Mucosa of stomach (tissue), 1 donor: Measurements from ENCODE around the gene ARPC2.
A peak's percentile ranks its signal among the peaks of the same experiment; 100 is the strongest.
"Not testable (repeated sequence)": the region's sequence is repeated elsewhere in the genome, so short reads cannot be mapped to it uniquely, and the experiment has no call there.

Experiments
- H3K27me3 ChIP-seq: one replicate; pipeline ENCODE4 v1.7.0; 2013; ENCODE audit warnings: mild to moderate bottlenecking, low read length; ENCODE audit not compliant: control insufficient read depth, insufficient read depth
- H3K36me3 ChIP-seq: one replicate; pipeline ENCODE4 v1.7.0; 2013; ENCODE audit warnings: low read length; ENCODE audit not compliant: control insufficient read depth, insufficient read depth
- H3K4me1 ChIP-seq: one replicate; pipeline ENCODE4 v1.7.0; 2013; ENCODE audit warnings: mild to moderate bottlenecking, low read length; ENCODE audit not compliant: control insufficient read depth, insufficient read depth
- H3K4me3 ChIP-seq: one replicate; pipeline ENCODE4 v1.7.0; 2013; ENCODE audit warnings: low read length
- H3K9ac ChIP-seq: one replicate; pipeline ENCODE4 v1.7.0; 2013; ENCODE audit warnings: mild to moderate bottlenecking, low read length, moderate library complexity
- H3K9me3 ChIP-seq: one replicate; pipeline ENCODE4 v1.7.0; 2013; ENCODE audit warnings: mild to moderate bottlenecking, low read length, moderate library complexity; ENCODE audit not compliant: control insufficient read depth
- donor health status: Pancreatic carcinoma.

Gene ARPC2

GRCh38 chr2:218216674-218217359 is at the start of gene ARPC2:
TSS of gene ARPC2 (plus strand) at chr2:218217189. CDS start at chr2:218217471, 282 bp downstream.
- H3K27me3 ChIP-seq, result no peaks in the 10 kb centered on the region
- H3K9me3 ChIP-seq, result no peaks in the 10 kb centered on the region
- H3K9ac ChIP-seq, result peak within 1 kb of the TSS; percentile 97
- H3K4me3 ChIP-seq, result peak within 1 kb of the TSS; percentile 93
- peaks cover 35% of the 10 kb centered on the region for H3K4me1 ChIP-seq
- H3K36me3 ChIP-seq, result no peaks in the 10 kb centered on the region

GRCh38 chr2:218168016-218168415 is 49.0 kb upstream of the ARPC2 start:
- no peak overlapping the region for H3K4me3 ChIP-seq
- H3K36me3 ChIP-seq, result no peaks in the 10 kb centered on the region
- peaks cover 8% of the 10 kb centered on the region for H3K27me3 ChIP-seq
- no peaks in the 10 kb centered on the region for H3K9me3 ChIP-seq
- no peak overlapping the region for H3K9ac ChIP-seq
- peaks cover 6% of the 10 kb centered on the region for H3K4me1 ChIP-seq

- Histone ChIP-seq H3K9me3 (no peaks in the 10 kb centered on the region), H3K9ac (no peak overlapping the region), H3K4me3 (no peak overlapping the region), H3K27me3 (no peaks in the 10 kb centered on the region), H3K36me3 (no peaks in the 10 kb centered on the region), H3K4me1 (peaks cover 6% of the 10 kb centered on the region)
Observed at GRCh38 chr2:218168635-218169462, 48.1 kb upstream of the ARPC2 start.

- no peaks in the 10 kb centered on the region for H3K9me3 ChIP-seq
- H3K9ac ChIP-seq, result no peak overlapping the region
- no peak overlapping the region for H3K4me3 ChIP-seq
- no peaks in the 10 kb centered on the region for H3K27me3 ChIP-seq
- H3K36me3 ChIP-seq, result no peaks in the 10 kb centered on the region
- H3K4me1 ChIP-seq, result peaks cover 6% of the 10 kb centered on the region
Observed at GRCh38 chr2:218169757-218170546, 47.0 kb upstream of the ARPC2 start.

- H3K9ac ChIP-seq, H3K27me3 ChIP-seq, H3K36me3 ChIP-seq, H3K9me3 ChIP-seq, H3K4me3 ChIP-seq: not testable (repeated sequence)
- H3K4me1 ChIP-seq, result peaks cover 10% of the 10 kb centered on the region
Observed at GRCh38 chr2:218171744-218172143, 45.2 kb upstream of the ARPC2 start.

GRCh38 chr2:218172845-218173244 is 44.1 kb upstream of the ARPC2 start:
- no peaks in the 10 kb centered on the region for H3K27me3 ChIP-seq
- H3K9me3 ChIP-seq, result no peaks in the 10 kb centered on the region
- no peak overlapping the region for H3K4me3 ChIP-seq
- no peak overlapping the region for H3K9ac ChIP-seq
- no peaks in the 10 kb centered on the region for H3K36me3 ChIP-seq
- peaks cover 11% of the 10 kb centered on the region for H3K4me1 ChIP-seq

- H3K4me1 ChIP-seq, result peaks cover 6% of the 10 kb centered on the region
- H3K9ac ChIP-seq, result no peak overlapping the region
- H3K9me3 ChIP-seq, result no peaks in the 10 kb centered on the region
- no peak overlapping the region for H3K4me3 ChIP-seq
- no peaks in the 10 kb centered on the region for H3K36me3 ChIP-seq
- H3K27me3 ChIP-seq, result no peaks in the 10 kb centered on the region
Observed at GRCh38 chr2:218179782-218180181, 37.2 kb upstream of the ARPC2 start.

- Histone ChIP-seq H3K4me3 (no peak overlapping the region), H3K4me1 (peaks cover 6% of the 10 kb centered on the region), H3K27me3 (no peaks in the 10 kb centered on the region), H3K36me3 (no peaks in the 10 kb centered on the region), H3K9me3 (no peaks in the 10 kb centered on the region), H3K9ac (no peak overlapping the region)
Observed at GRCh38 chr2:218180467-218181114, 36.4 kb upstream of the ARPC2 start.

GRCh38 chr2:218184331-218184730 is 32.7 kb upstream of the ARPC2 start:
- Histone ChIP-seq H3K4me3 (no peak overlapping the region), H3K4me1 (peaks cover 26% of the 10 kb centered on the region), H3K9ac (no peak overlapping the region), H3K9me3 (no peaks in the 10 kb centered on the region), H3K36me3 (no peaks in the 10 kb centered on the region), H3K27me3 (no peaks in the 10 kb centered on the region)

GRCh38 chr2:218186355-218186766 is 30.6 kb upstream of the ARPC2 start:
- H3K4me1 ChIP-seq, result peaks cover 26% of the 10 kb centered on the region
- no peaks in the 10 kb centered on the region for H3K36me3 ChIP-seq
- H3K4me3 ChIP-seq, result no peak overlapping the region
- peak overlapping the region; percentile 26 for H3K9ac ChIP-seq
- no peaks in the 10 kb centered on the region for H3K27me3 ChIP-seq
- no peaks in the 10 kb centered on the region for H3K9me3 ChIP-seq

- H3K9me3 ChIP-seq, result no peaks in the 10 kb centered on the region
- H3K36me3 ChIP-seq, result no peaks in the 10 kb centered on the region
- no peaks in the 10 kb centered on the region for H3K27me3 ChIP-seq
- peaks cover 26% of the 10 kb centered on the region for H3K4me1 ChIP-seq
- peak overlapping the region; percentile 26 for H3K9ac ChIP-seq
- no peak overlapping the region for H3K4me3 ChIP-seq
Observed at GRCh38 chr2:218186876-218187275, 30.1 kb upstream of the ARPC2 start.
